AG04449 (cell line): Measurements from ENCODE around the gene LONRF3.
A peak's percentile ranks its signal among the peaks of the same experiment; 100 is the strongest.
"Not testable (repeated sequence)": the region's sequence is repeated elsewhere in the genome, so short reads cannot be mapped to it uniquely, and the experiment has no call there.

Source experiments
- CTCF ChIA-PET: fragments of 350-600 bp; formaldehyde crosslinking; extraction: SDS; loops from one replicate; lab custom pipeline; 2021; ENCODE audit warnings: antibody characterized with exemption; lab: Yijun Ruan, JAX
- POLR2A ChIA-PET: fragments of 400-600, 350-600 bp; formaldehyde crosslinking; extraction: SDS; loops from one replicate; lab custom pipeline; 2020; ENCODE audit warnings: antibody characterized with exemption, inconsistent platforms; lab: Yijun Ruan, JAX
- DNase-seq: peaks from one replicate; pipeline ENCODE4 v3.0.0-alpha.2; 2010; ENCODE audit warnings: low read depth, low spot score
- H3K4me3 ChIP-seq: 2 replicates; pipeline ENCODE4 v1.5.1; 2011; ENCODE audit warnings: low read depth, mild to moderate bottlenecking, control low read depth, low read length
- TF ChIP-seq, protein P1 (sequence below): IDR thresholded peaks from one replicate; pipeline ENCODE4 v1.5.1; 2011; ENCODE audit warnings: mild to moderate bottlenecking, moderate library complexity, low read length, control low read depth, inconsistent platforms; ENCODE audit not compliant: insufficient read depth; ENCODE audit errors: missing control alignments

Gene LONRF3

DNA sequence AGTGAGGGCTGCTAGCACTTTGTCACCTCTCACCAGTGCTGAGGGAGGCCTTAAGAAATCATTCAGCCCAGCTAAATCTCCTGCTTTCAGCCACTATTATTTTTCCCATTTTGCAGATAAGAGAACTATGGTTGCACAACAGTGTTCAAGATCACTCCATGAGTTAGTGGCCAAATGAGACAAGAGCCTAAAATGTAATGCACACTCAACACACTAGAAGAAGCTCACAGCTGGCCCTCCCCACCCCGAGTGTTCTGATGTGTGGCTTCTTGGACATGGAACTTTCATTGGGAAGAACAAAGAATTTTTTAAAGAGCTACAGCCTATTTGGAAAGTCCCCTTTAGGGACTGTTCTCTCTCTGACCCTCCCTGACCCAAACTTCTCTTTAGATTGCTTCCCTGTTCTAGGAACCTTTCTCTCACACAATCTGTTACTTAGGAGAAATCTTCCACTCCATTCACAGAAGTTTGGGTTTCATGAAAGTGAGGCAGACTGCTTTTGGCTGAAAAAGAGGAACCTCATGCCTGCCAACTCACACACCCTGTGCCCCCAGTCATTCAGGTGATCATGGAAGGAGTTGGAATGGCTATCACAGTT lies 54.4 kb downstream of the LONRF3 start:
- no peak for DNase-seq
- ChIA-PET POLR2A (no interaction called here), CTCF (interaction anchor here (2.0 kb wide), 1 partner anchor 23 kb away, joined by 6 read pairs; no protein-coding TSS in a partner anchor)
- TF ChIP-seq, protein P1, sequence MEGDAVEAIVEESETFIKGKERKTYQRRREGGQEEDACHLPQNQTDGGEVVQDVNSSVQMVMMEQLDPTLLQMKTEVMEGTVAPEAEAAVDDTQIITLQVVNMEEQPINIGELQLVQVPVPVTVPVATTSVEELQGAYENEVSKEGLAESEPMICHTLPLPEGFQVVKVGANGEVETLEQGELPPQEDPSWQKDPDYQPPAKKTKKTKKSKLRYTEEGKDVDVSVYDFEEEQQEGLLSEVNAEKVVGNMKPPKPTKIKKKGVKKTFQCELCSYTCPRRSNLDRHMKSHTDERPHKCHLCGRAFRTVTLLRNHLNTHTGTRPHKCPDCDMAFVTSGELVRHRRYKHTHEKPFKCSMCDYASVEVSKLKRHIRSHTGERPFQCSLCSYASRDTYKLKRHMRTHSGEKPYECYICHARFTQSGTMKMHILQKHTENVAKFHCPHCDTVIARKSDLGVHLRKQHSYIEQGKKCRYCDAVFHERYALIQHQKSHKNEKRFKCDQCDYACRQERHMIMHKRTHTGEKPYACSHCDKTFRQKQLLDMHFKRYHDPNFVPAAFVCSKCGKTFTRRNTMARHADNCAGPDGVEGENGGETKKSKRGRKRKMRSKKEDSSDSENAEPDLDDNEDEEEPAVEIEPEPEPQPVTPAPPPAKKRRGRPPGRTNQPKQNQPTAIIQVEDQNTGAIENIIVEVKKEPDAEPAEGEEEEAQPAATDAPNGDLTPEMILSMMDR: no peak
- no peak overlapping the region for H3K4me3 ChIP-seq

DNA sequence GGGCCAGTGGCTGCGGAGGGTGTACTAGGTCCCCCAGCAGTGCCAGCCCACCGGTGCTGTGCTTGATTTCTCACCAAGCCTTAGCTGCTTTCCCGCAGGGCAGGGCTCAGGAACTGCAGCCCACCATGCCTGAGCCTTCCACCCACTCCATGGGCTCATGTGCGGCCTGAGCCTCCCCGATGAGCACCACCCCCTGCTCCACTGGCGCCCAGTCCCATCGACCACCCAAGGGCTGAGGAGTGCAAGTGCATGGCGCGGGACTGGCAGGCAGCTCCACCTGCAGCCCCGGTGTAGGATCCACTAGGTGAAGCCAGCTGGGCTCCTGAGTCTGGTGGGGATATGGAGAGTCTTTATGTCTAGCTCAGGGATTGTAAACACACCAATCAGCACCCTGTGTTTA lies 55.2 kb downstream of the LONRF3 start:
- CTCF ChIA-PET: not testable (repeated sequence)

DNA sequence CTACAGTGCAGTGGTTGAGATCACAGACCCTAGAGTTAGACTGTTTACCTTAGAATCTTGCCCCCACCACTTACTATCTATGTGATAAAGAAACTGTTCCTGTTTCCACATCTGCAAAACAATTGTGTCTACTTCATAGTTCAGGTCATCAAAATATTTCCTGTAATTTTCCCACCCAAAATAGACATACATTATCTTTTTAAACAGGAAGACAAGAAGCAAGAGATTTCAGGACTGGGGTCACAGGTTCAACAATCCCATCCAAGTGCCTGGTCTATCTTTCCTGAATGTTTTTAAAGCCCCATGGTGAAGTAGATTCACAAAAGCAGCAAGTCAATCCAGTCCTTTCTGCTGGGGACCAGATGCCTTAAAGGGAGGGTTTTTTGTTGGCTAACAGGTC lies 56.6 kb downstream of the LONRF3 start:
- TF ChIP-seq, protein P1: no peak
- no peak for DNase-seq
- POLR2A ChIA-PET: no interaction called here
- no peak overlapping the region for H3K4me3 ChIP-seq
- CTCF ChIA-PET: no interaction called here

More for the DNA sequence above, 55.2 kb downstream of the LONRF3 start:
- H3K4me3 ChIP-seq, DNase-seq, POLR2A ChIA-PET: not testable (repeated sequence)

DNA sequence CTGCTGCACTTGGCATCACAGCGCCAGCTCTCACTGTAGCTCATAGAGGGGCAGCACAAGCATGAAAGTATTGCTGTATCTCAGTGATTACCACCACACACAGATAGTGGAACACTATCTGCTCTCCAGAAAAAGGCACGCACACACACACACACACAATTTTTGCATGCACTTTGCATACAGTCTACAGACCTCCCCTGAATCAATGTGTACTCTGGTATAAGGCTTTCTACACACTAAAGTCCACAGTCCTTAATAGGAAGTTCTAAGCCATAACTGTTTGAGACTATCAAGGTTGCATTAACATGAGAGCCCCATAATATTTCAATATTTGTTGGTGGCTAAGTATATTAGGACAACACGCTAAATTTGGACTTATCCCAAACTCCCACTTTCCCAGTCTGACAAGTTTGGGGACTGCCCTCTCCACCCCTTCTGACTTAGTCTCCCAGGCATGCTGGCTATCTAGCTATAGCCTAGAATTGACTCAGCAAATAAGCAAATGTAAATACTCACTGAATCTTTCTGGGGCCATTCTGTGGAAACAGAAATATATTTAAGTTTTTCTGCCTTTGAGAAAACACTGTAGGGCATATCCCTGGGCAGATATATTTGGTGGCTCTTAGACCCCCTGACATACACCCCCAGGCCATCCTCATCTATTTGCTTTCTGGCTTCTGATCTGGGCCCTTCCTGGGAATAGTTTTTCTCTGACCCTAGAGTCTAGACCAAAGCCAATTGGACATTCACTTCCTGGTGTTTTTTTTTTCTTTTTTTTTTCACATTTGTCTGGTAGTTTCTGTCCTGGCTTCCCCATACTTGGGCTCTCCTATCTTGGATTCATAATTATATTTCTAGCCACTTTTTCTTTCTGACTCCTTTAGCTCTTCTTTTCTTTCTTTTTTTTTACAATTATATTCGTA lies 62.0 kb downstream of the LONRF3 start:
- POLR2A ChIA-PET: interaction anchor here (0.7 kb wide), 1 partner anchor 41 kb away, joined by 4 read pairs; no protein-coding TSS in a partner anchor
- CTCF ChIA-PET: no interaction called here
- DNase-seq: no peak
- no peak overlapping the region for H3K4me3 ChIP-seq
- TF ChIP-seq, protein P1: no peak

DNA sequence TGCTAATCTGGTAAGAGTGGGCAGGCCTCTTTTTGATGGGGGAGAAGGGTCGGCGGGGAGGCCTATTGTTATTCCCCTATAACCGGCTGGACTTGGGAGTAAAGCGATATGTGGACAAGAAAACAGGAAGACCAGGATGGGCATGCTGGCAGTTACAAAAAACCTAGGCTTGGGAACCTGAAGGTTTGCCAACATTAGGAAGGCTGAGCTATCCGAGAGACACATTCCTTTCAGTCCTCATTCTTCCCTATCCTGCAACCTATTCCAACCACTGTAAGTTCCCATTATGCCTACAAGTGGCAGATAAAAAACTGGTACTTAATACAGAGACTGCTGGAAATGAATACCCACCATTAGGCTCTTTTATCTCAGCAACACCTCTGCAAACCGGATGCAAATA lies 66.0 kb downstream of the LONRF3 start:
- TF ChIP-seq, protein P1: no peak
- ChIA-PET CTCF (interaction anchor here (0.8 kb wide), 1 partner anchor 35 kb away, joined by 3 read pairs; no protein-coding TSS in a partner anchor), POLR2A (no interaction called here)
- no peak overlapping the region for H3K4me3 ChIP-seq
- DNase-seq: no peak

DNA sequence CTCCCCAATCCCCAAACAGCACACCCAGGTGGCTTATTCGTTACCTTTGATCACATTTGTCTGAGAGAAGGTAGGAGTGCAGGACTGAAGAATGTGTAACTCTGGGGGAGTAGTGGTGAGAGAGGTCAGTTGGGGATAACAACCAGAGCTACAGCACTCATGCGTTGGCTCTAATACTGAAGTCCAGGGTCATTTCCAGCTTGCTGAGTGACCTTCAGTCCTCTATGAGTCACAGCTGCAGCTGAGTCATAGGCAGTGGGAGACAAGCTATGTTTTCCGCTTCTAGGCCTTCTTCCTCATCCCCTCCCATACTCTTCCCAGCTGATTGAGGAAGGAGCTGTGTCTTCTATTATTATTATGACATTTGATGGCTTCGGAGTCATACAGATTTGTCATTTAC lies 66.8 kb downstream of the LONRF3 start:
- ChIA-PET POLR2A (no interaction called here), CTCF (interaction anchor here (0.9 kb wide), 1 partner anchor 32 kb away, joined by 3 read pairs; no protein-coding TSS in a partner anchor)
- DNase-seq: peak; percentile 3
- H3K4me3 ChIP-seq: no peak overlapping the region
- TF ChIP-seq, protein P1: no peak
